Neural cell (in vitro differentiated cells): Measurements from ENCODE around the gene NRG2. TPM values are rescaled to one million over a fixed set of nuclear protein-coding genes. Genes with fewer than 3 reads are reported as not detected.

ENCODE experiments used
- H2AFZ ChIP-seq: fragments of 200-600, 300-800 bp; sonication (generic), shearing (Covaris generic); 2 replicates; pipeline ENCODE4 v1.6.0; 2014; ENCODE audit warnings: low read depth, mild to moderate bottlenecking, antibody characterized with exemption, low read length, moderate library complexity
- H3F3A ChIP-seq: fragments of 200-600 bp; shearing (Covaris generic); 2 replicates; pipeline ENCODE4 v1.6.1; 2016; ENCODE audit warnings: mild to moderate bottlenecking, moderate library complexity, mixed read lengths, antibody characterized with exemption, low read length; ENCODE audit not compliant: insufficient read depth, poor library complexity, severe bottlenecking
- H3K27ac ChIP-seq: fragments of 200-600, 300-800 bp; sonication (generic), shearing (Covaris generic); 2 replicates; pipeline ENCODE4 v1.5.1; 2014; ENCODE audit warnings: mild to moderate bottlenecking, low read length, moderate library complexity
- H3K27me3 ChIP-seq: fragments of 300-800, 200-600 bp; sonication (generic), shearing (Covaris generic); 2 replicates; pipeline ENCODE4 v1.6.0; 2014; ENCODE audit warnings: mild to moderate bottlenecking, low read depth, low read length, moderate library complexity; ENCODE audit not compliant: insufficient read depth
- H3K36me3 ChIP-seq: fragments of 300-800, 200-600 bp; sonication (generic), shearing (Covaris generic); 2 replicates; pipeline ENCODE4 v1.5.1; 2014; ENCODE audit warnings: mild to moderate bottlenecking, antibody characterized with exemption, low read length, moderate library complexity; ENCODE audit not compliant: insufficient read depth
- H3K4me2 ChIP-seq: fragments of 300-800, 200-600 bp; sonication (generic), shearing (Covaris generic); 2 replicates; pipeline ENCODE4 v1.6.0; 2014; ENCODE audit warnings: mild to moderate bottlenecking, low read length
- H3K4me3 ChIP-seq: fragments of 300-800, 200-600 bp; sonication (generic), shearing (Covaris generic); 2 replicates; pipeline ENCODE4 v1.5.1; 2014; ENCODE audit warnings: mild to moderate bottlenecking, low read length, moderate library complexity
- H3K79me2 ChIP-seq: fragments of 200-600 bp; shearing (Covaris generic); replicated peaks from 2 replicates; pipeline ENCODE4 v1.6.0; 2014; ENCODE audit warnings: mild to moderate bottlenecking, low read length, moderate library complexity; ENCODE audit not compliant: insufficient read depth
- H3K9ac ChIP-seq: fragments of 300-800, 200-600 bp; sonication (generic), shearing (Covaris generic); 2 replicates; pipeline ENCODE4 v1.6.1; 2016; ENCODE audit warnings: mild to moderate bottlenecking, low read length, mixed read lengths
- H3K9me2 ChIP-seq: fragments of 200-600 bp; shearing (Covaris generic); 2 replicates; pipeline ENCODE4 v1.6.1; 2016; ENCODE audit warnings: mild to moderate bottlenecking, low read length, mixed read lengths; ENCODE audit not compliant: insufficient read depth
- H3K9me3 ChIP-seq: fragments of 200-600, 300-800 bp; sonication (generic), shearing (Covaris generic); 2 replicates; pipeline ENCODE4 v1.6.1; 2016; ENCODE audit warnings: mild to moderate bottlenecking, mixed run types, low read length, moderate library complexity, mixed read lengths
- H4K20me1 ChIP-seq: fragments of 200-600 bp; shearing (Covaris generic); 2 replicates; pipeline ENCODE4 v1.6.1; 2016; ENCODE audit warnings: mild to moderate bottlenecking, mixed run types; ENCODE audit not compliant: insufficient read depth
- CTCF ChIP-seq: fragments of 450-650 bp; IDR thresholded peaks from 2 replicates; pipeline ENCODE4 v1.5.1; 2014; ENCODE audit warnings: antibody characterized with exemption, mild to moderate bottlenecking, moderate library complexity; ENCODE audit not compliant: poor library complexity, severe bottlenecking
- EP300 ChIP-seq: fragments of 450-650 bp; conservative IDR thresholded peaks from 2 replicates; pipeline ENCODE4 v1.6.1; 2014; ENCODE audit warnings: antibody characterized with exemption, mild to moderate bottlenecking, moderate library complexity; ENCODE audit not compliant: poor library complexity, severe bottlenecking
- EZH2 ChIP-seq: fragments of 200-600, 300-800 bp; shearing (Covaris generic), sonication (generic); IDR thresholded peaks from 2 replicates; pipeline ENCODE4 v1.6.1; 2014; ENCODE audit warnings: antibody characterized with exemption, low read length, borderline replicate concordance, mild to moderate bottlenecking; ENCODE audit not compliant: insufficient read depth, poor library complexity, severe bottlenecking
- MXI1 ChIP-seq: fragments of 450-650 bp; conservative IDR thresholded peaks from 2 replicates; pipeline ENCODE4 v1.6.1; 2014; ENCODE audit warnings: antibody characterized with exemption, mild to moderate bottlenecking; ENCODE audit not compliant: poor library complexity, severe bottlenecking
- POLR2AphosphoS5 ChIP-seq: IDR thresholded peaks from 2 replicates; pipeline ENCODE4 v1.6.1; 2012
- RAD21 ChIP-seq: fragments of 450-650 bp; conservative IDR thresholded peaks from 2 replicates; pipeline ENCODE4 v1.6.1; 2014; ENCODE audit warnings: antibody characterized with exemption, mild to moderate bottlenecking, moderate library complexity
- REST ChIP-seq: IDR thresholded peaks from 2 replicates; pipeline ENCODE4 v1.6.1; 2012; ENCODE audit warnings: borderline replicate concordance
- SMC3 ChIP-seq: fragments of 450-650 bp; conservative IDR thresholded peaks from 2 replicates; pipeline ENCODE4 v1.6.1; 2014; ENCODE audit warnings: antibody characterized with exemption, mild to moderate bottlenecking, moderate library complexity; ENCODE audit not compliant: poor library complexity
- TAF1 ChIP-seq: IDR thresholded peaks from 2 replicates; pipeline ENCODE4 v1.6.1; 2012; ENCODE audit warnings: low read depth
- polyA plus RNA-seq: library from polyadenylated mRNA; depleted of rRNA; stranded (reverse); fragments of >200 nt; gene quantifications from 2 replicates; pipeline ENCODE4 v1.2.3, GENCODE V29; 2014

Gene NRG2
- polyA plus RNA-seq, 1 donor from 2014 or later: 5.4 TPM

GRCh38 chr5:139855946-139856540 is 187.1 kb downstream of the NRG2 start:
- Histone ChIP-seq H3K9me2 (no peaks in the 10 kb centered on the region), H4K20me1 (no peaks in the 10 kb centered on the region), H3K79me2 (no peaks in the 10 kb centered on the region), H3F3A (no peaks in the 10 kb centered on the region), H3K4me2 (no peak overlapping the region), H3K36me3 (no peaks in the 10 kb centered on the region), H3K9me3 (no peaks in the 10 kb centered on the region), H3K27me3 (no peaks in the 10 kb centered on the region), H3K27ac (no peak overlapping the region), H3K4me3 (no peak overlapping the region), H2AFZ (no peak overlapping the region), H3K9ac (no peak overlapping the region)
- no peak for TF ChIP-seq REST
- TF ChIP-seq POLR2AphosphoS5: no peak
- no peak for TF ChIP-seq EZH2
- TF ChIP-seq MXI1: no peak
- TF ChIP-seq EP300: no peak
- TF ChIP-seq SMC3: no peak
- TF ChIP-seq RAD21: no peak

- Histone ChIP-seq H3F3A (no peaks in the 10 kb centered on the region), H3K4me3 (no peak overlapping the region), H3K9me3 (no peaks in the 10 kb centered on the region), H3K9ac (no peak overlapping the region), H4K20me1 (no peaks in the 10 kb centered on the region), H3K79me2 (no peaks in the 10 kb centered on the region), H3K4me2 (no peak overlapping the region), H3K36me3 (no peaks in the 10 kb centered on the region), H2AFZ (no peak overlapping the region), H3K27me3 (no peaks in the 10 kb centered on the region), H3K27ac (no peak overlapping the region), H3K9me2 (no peaks in the 10 kb centered on the region)
- TF ChIP-seq EZH2 (no peak), CTCF (no peak), EP300 (no peak), POLR2AphosphoS5 (no peak), REST (no peak), TAF1 (no peak)
These were observed 187.6 kb downstream of the NRG2 start for GRCh38 chr5:139855451-139855850.
